ENCODE data around the gene MGMT. TPM values are rescaled to one million over a fixed set of nuclear protein-coding genes. Genes with fewer than 3 reads are reported as not detected.

The MGMT gene
- total RNA-seq, 1 donor from 2014 or later = 13.9 TPM

- DNase-seq (ENCODE audit: low spot score) = no peak
- Mint-ChIP-seq H3K9me3 (ENCODE audit: low read depth) (peaks cover 18% of the 10 kb centered on the region), H3K4me3 (ENCODE audit: unreplicated experiment) (no peak overlapping the region), H3K27ac (ENCODE audit: unreplicated experiment) (no peak overlapping the region), H3K36me3 (ENCODE audit: low read depth) (peaks cover 2% of the 10 kb centered on the region), H3K4me1 (ENCODE audit: low read depth) (no peaks in the 10 kb centered on the region), H3K27me3 (ENCODE audit: low read depth) (no peaks in the 10 kb centered on the region)
- TF ChIP-seq CTCF (IDR thresholded peaks at IDR 0.05) = no peak
Observed at GRCh38 chr10:129719889-129720590, 253.0 kb downstream of the MGMT start.

- no peak overlapping the region for H3K27ac Mint-ChIP-seq (ENCODE audit: unreplicated experiment)
- no peak for TF ChIP-seq CTCF (IDR thresholded peaks at IDR 0.05)
- no peaks in the 10 kb centered on the region for H3K27me3 Mint-ChIP-seq (ENCODE audit: low read depth)
- H3K36me3 Mint-ChIP-seq (ENCODE audit: low read depth) = peaks cover 4% of the 10 kb centered on the region
- peaks cover 40% of the 10 kb centered on the region for H3K9me3 Mint-ChIP-seq (ENCODE audit: low read depth)
- DNase-seq (ENCODE audit: low spot score) = no peak
- H3K4me1 Mint-ChIP-seq (ENCODE audit: low read depth) = no peaks in the 10 kb centered on the region
- H3K4me3 Mint-ChIP-seq (ENCODE audit: unreplicated experiment) = no peak overlapping the region
Observed at GRCh38 chr10:129725011-129725410, 258.0 kb downstream of the MGMT start.

- Mint-ChIP-seq H3K9me3 (ENCODE audit: low read depth) (peaks cover 40% of the 10 kb centered on the region), H3K27me3 (ENCODE audit: low read depth) (no peaks in the 10 kb centered on the region), H3K4me1 (ENCODE audit: low read depth) (no peaks in the 10 kb centered on the region), H3K4me3 (ENCODE audit: unreplicated experiment) (no peak overlapping the region), H3K27ac (ENCODE audit: unreplicated experiment) (no peak overlapping the region), H3K36me3 (ENCODE audit: low read depth) (peaks cover 4% of the 10 kb centered on the region)
- no peak for TF ChIP-seq CTCF (IDR thresholded peaks at IDR 0.05)
- no peak for DNase-seq (ENCODE audit: low spot score)
Observed at GRCh38 chr10:129725482-129725881, 258.4 kb downstream of the MGMT start.

GRCh38 chr10:129725890-129726631, 259.0 kb downstream of the MGMT start:
- Mint-ChIP-seq H3K27me3 (ENCODE audit: low read depth) (no peaks in the 10 kb centered on the region), H3K36me3 (ENCODE audit: low read depth) (peaks cover 4% of the 10 kb centered on the region), H3K4me3 (ENCODE audit: unreplicated experiment) (no peak overlapping the region), H3K9me3 (ENCODE audit: low read depth) (peaks cover 35% of the 10 kb centered on the region), H3K4me1 (ENCODE audit: low read depth) (no peaks in the 10 kb centered on the region), H3K27ac (ENCODE audit: unreplicated experiment) (no peak overlapping the region)
- no peak for DNase-seq (ENCODE audit: low spot score)
- no peak for TF ChIP-seq CTCF (IDR thresholded peaks at IDR 0.05)

- peaks cover 31% of the 10 kb centered on the region for H3K9me3 Mint-ChIP-seq (ENCODE audit: low read depth)
- no peak for DNase-seq (ENCODE audit: low spot score)
- no peaks in the 10 kb centered on the region for H3K4me1 Mint-ChIP-seq (ENCODE audit: low read depth)
- H3K36me3 Mint-ChIP-seq (ENCODE audit: low read depth) = peaks cover 4% of the 10 kb centered on the region
- no peaks in the 10 kb centered on the region for H3K27me3 Mint-ChIP-seq (ENCODE audit: low read depth)
- H3K4me3 Mint-ChIP-seq (ENCODE audit: unreplicated experiment) = no peak overlapping the region
- no peak overlapping the region for H3K27ac Mint-ChIP-seq (ENCODE audit: unreplicated experiment)
- TF ChIP-seq CTCF (IDR thresholded peaks at IDR 0.05) = no peak
Observed at GRCh38 chr10:129727071-129727470, 260.0 kb downstream of the MGMT start.

Measured in chondrocyte (in vitro differentiated cells).